Activated CD8-positive, alpha-beta memory T cell treated with anti-CD3 and anti-CD28 coated beads, Interleukin-2, amount 50 U/mL, for 48 hours (primary cell): Measurements from ENCODE around the gene EXOC3.

Source experiments
- DNase-seq: peaks from one replicate; pipeline ENCODE4 v3.0.0-alpha.2; 2020

The EXOC3 gene

DNA sequence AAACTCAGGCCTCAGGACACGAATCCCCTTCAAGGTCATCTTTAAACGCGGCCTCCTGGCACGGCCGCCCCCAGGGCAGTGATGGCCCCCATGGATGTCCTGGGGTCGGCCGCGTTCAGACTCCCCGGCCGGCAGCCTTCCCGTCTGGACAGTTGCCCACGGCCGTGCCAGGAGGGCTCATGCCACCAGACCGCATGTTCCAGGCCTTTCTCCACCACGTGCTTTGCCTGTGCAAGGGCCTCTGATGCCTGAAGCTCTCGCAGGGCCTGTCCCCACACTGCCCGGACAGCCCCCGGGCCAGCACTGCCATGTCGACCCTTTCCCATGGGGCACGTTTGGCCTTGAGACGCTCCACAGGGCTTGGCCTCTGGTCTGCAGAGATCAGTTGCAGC is 46.7 kb downstream of the EXOC3 start:
- no peak for DNase-seq

DNA sequence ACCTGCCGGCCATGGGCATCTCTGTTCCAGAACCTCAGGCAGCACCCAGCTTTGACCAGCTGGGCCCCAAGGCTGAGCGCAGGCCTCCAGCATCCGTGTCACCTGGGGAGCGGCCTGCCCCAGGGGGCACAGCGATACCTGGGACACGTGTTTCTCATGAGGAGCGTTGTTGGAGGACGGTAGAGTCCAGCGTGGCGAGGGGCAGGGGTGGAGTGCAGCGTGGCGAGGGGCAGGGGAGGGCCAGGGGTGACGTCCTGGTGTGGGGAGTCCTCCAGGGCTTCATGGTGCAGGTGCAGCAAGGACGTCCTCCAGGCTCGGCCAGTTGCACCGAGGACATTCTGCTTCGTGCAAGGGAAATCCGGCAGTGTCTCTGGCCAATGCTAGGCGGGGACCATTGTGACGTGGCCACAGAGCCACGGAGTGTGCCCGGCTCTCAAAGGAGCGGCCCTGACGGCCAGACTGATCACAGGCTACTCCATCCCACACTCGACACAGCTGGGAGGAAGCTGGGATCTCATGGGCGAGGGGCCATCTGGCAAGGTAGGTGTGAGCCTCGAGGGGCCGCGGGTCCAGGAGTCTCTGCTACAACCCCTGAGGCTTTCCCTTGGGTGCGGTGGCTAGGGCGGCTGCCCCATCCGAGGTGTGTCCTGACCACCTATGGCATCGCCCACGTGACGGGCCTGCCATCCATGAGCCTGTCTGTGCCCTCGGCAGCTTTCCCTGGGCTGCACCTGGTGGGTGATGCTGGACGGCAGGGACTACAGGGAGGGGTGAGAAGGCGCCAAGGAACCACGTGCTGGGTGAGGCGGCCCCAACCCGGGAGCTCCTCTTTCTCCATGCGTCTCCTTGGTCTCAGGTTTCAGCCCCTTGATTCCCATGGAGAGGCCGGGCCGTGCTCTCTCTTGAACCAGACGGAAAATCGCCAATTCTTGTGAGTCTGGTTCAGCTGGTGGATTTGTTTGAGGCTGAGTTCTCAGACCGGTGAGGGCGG is 47.4 kb downstream of the EXOC3 start:
- DNase-seq: no peak

DNA sequence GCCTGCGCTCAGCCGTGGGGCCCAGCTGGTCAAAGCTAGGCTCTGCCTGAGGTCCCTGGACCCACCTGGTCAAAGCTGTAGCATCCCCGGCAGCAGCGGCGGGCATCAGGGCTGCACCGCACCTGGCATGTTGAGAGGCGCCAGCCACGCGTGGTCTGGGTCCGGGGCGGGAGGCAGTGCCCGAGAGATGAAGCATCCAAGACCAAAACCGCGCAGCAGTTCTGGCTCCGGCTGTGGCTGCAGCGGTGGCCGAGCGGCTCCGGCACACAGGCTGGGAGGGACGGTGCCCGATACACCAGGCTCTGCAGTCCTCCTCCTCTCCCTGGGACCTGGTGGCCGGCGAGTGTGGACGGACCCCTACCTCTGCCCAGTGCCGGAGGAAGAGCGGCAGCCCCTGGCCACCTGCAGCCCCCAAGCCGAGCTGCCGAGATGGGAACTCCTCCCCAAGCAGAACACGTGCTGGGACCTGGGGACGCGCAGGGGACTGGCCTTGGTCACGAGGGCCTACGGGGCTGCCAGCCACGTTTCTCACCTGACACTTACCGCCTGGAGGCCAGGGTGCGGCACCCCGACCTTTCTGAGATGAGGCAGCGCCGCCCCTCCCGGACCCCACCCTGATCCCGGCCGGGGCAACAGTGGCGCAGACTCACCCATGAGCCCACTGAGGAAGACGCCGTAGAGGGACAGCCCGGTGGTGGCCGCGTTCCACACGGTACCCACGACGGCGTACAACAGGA is 48.3 kb downstream of the EXOC3 start:
- no peak for DNase-seq

DNA sequence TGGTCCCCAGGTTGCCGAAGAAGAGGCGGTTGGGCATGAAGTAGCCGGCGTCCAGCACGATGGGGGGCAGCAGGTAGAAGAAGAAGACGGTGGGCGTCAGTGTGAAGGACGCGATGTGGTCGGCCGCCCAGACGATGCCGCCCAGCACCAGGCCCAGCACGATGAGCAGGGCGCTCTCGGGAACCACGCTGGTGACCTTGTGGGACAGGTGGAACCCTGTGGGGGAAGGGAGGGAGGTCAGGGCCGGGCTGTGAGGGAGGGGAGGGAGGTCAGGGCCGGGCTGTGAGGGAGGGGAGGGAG is 48.8 kb downstream of the EXOC3 start:
- no peak for DNase-seq

DNA sequence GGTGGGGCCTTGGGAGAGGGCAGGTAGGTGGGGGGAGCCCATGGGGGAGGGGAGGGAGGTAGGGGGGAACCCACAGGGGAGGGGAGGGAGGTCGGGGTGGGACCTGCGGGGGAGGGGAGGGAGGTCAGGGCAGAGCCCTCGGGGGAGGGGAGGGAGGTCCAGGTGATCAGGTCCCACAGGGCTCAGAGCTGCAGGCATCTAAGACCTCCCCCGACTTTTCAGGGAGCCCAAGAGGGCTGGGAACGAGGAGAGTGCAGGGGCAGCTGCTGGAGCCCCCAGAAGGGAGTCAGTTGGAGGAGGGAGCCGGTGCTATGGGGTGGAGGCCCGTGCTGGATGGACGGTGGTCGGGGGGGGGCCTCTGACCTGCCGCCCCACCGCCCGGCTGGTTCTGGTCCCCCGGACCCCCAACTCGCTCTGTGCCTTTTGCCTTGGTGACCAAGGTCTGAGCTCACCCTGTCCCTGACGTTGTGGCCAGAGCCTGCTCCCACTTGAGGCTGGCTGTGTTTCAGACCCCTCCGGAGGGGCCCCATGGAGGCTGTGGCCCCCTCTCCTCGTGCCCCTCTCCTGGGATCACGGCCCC is 49.4 kb downstream of the EXOC3 start:
- DNase-seq: no peak

DNA sequence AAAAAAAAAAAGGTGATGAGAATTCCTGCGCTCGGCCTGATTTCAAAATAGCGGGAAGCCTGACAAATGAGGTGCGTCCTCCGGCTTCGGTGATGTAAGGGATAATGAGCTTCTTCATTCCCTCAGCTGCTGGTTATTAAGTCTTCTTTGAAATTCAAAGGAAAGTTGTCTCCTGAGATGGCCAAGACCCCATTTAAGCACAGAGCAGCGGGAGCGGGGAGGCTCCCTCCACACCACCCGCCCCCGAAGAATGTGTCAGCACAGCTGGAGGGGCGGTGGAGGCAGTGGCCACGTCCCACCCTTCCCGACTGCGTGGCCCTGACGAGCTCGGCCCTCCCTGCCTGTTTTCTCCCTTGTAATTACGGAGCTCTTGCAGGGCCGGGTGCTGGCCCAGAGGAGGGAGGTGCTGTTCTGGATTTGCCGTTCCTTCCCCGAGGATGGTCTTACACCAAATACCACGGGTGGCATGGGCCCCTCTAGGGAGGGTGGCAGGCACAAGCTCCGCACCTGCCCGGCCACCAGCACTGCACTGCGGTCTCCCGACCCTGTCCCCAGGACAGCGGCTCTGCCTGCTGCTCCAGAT is 50.2 kb downstream of the EXOC3 start:
- DNase-seq: no peak

DNA sequence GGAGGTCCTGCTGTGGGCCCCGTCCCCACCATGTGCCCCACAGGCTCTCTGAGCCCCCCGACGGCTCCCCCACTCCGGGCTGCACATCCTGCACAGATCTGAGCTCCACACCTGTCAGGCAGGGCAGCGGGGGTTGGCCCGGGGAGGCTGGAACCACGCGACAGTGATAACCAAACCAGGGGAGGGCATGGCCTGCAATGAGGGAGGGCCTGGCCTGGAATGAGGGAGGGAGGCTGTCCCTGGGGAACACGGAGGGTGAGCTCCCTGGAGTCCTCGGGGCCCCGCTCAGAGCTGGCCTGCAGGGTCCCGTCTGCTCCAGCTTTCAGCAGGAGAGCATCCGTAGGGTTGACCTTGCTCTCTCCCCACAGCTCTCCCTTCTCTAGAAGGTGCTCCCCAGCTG is 50.8 kb downstream of the EXOC3 start:
- no peak for DNase-seq

DNA sequence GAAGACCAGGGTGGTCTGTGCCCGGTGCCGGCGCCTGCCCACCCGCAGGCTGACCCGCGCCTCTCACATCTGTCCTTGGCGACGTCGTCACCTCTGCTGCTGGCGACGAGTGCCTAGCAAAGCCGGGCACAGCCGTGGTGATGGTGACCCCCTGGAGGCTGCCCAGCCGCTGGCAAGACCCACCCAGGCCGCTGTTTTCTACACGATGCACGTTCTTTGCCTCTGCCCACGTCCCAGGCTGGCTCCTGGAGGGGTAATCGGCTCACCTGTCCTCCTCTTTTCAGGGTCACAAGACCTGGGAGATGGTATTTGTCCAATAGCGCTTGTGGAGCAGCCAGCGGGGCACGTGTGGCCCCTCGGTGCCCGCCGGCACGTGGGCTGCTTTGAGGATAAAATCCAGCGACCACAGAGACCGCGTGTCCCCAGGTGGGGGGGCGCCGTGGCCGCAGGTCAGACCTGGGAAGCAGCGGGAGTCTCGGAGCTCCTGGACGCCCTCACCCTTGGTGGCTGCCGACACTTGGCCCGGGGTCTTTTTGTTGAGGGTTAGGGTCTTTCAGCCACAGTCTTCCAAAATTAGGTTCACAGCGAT is 51.8 kb downstream of the EXOC3 start:
- DNase-seq: no peak

DNA sequence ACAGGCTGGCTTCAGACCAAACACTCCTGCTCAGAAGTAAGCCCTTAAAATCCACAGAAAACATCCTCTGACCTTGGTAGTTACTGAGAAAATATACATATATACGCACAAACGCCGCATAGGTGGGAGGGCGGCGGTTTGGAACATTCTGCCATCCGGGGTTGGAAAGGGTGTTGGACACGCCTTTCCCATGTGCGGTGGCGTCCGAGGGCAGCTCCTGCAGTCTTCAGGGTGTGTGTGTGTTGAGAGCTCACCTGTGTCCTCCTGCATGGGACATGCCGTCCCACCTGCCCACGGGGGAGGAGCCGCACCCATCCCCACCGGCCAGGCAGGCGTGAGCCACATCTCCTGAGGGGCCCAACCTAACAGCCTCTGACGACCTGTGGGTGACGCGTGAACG is 53.1 kb downstream of the EXOC3 start:
- no peak for DNase-seq

DNA sequence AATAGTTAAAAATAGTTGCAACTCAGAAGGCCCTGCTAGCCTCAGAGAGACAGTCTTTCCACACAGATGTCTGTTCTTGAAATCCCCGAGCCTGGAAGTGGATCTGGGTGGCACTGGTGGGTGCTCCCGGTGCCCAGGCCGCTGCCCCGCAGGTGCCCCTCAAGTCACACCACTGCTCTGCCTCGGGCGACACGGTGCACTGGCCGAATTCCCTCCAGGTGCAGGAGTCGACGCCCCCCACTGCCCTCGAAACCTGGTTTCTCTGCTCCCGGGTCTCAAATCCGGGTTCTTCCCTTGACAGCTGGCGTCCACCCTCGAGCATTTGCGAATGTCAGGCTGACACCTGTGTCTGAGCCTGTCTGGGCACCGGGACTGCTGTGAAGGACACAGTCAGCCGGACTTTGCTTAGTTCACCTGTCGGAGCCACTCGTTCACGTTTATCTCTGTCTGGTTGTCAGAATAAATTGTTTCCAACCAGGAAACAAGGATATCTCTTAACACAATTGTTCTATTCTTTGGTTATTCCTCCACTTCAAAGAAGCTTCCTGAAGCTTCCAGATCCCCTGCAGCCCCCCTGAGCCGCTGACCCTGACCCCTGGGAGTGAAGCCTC is 54.2 kb downstream of the EXOC3 start:
- no peak for DNase-seq

DNA sequence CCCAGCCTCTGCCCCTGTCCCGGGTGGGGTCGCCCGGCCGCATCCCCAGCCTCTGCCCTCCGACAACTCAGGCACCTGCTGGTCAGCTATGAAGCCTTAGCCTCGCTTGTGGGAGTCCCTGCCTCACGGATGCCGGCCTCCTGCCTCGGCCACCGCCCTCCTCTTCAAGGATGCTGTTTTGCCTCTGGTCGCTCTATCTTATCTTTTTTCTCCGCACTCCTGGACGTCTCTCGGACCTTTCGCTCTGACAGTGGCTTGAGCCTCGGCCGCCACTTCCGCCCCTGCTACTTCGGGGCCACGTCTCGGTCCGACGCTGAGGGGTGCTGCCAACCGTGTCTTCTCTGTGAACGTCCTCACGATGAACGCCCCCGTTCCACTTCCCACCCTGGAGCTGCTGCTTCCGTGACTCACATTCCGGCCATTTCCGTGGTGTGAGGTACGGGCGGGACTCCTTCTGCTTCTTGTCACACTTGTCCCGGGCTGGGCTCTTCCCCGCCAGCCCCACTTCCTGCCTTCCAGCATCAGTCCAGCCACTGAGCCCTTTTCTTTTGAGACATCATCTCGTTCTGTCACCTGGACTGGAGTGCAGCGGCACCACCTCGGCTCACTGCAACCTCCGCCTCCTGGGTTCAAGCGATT is 55.0 kb downstream of the EXOC3 start:
- no peak for DNase-seq

DNA sequence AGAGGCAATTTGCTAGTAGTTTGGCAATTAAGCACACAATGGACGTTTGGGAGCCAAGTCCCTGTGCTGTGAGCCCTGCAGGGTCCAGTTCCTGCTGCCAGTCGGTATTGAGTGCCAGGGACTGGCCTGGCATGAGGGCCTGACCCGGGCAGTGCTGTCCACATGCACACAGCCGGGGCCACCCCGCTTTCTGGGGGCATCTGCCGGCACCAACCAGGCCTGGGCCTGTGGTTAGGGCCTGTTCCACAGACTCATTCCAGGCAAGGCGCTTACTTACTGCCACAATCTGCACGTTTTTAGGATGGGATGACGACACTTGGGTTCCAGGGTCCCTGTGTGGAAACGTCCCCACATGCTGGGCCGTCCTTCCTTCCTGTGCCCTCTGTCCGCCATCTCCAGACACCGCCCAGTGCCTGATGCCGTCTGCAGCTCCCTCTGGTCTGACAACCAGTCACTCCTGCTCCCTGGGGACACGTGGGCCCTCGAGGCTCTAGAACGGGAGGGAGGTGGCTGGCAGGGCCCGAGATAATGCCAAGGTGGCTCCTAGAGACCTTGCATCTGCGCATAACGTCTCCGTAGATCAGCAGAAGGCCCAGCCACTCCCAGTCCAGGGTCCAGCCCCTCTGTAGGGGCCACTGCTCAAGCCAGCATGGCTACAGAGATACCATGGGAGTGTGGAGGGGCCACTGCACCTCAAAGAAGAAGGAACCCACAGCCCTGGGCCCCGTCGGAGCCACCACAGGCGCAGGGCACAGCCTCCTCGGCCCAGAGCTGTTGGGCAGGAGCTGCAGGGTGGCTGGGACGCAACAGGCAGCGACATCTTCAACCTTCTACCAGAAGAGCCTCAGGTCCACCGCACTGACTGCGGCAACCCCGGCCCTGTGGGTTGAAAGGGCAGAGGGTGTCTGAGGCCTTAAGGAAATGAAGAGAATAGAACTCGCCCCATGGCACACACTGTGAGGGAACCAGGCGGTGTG is 56.5 kb downstream of the EXOC3 start:
- no peak for DNase-seq

DNA sequence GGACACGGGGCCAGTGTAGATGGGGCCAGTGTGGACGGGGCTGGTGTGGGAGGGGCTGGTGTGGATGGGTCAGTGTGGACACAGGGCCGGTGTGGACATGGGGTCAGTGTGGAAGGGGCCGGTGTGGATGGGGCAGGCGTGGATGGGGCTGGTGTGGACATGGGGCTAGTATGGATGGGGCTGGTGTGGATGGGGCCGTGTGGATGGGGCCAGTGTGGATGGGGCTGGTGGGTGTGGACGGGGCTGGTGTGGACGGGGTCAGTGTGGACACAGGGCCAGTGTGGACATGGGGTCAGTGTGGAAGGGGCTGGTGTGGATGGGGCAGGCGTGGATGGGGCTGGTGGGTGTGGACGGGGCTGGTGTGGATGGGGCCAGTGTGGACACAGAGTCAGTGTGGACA is 57.5 kb downstream of the EXOC3 start:
- DNase-seq: no peak

DNA sequence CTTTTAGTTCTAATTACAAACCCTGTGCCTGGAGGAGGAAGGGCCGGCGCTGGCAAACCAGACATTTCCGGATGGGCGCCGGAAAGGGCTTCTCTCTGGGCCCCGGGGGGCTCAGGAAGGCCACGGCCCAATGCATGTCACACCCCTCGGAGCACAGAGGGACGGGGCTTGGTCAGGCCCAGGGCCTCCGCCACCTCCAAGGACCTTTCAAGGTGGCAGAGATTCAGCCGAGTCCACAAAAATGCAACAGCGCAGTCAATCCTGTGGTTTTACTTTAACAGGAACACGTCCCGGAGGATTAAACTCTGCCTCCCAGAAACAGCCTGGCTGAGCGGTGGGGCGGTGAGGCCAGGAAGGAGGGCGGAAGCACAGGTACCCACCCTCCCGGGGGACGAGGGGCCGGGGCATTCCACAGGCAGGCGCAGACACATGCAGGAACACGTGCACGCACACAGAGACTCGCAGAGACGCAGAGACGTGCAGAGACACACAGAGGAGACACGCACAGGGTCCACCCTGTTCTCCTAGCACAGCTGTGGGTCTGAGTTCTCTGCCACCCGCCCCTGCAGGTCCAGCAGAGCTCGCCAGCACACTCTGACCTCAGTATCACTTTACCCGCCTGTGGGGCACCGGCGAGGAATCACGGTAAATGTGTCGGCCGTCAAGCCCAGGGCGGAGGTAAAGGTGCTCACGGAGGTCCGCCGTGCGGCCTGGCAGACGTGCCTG is 58.3 kb downstream of the EXOC3 start:
- DNase-seq: no peak

DNA sequence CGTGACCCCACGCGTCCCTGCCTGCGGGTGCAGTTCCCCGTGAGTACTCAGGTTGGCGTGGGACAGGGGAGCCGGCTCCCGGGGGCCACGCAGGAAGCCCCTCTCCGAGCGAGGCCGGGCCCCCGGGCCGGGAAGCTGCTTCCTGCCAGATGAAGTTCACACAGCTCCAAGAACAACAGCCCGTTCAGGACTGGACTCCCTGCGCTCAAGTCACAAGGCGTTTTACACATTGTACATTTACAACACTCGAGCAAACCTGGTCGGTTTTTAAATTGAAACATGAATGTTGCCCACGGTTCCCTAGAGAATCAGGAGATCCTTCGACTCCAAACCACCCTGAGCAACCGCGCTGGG is 58.8 kb downstream of the EXOC3 start:
- no peak for DNase-seq

DNA sequence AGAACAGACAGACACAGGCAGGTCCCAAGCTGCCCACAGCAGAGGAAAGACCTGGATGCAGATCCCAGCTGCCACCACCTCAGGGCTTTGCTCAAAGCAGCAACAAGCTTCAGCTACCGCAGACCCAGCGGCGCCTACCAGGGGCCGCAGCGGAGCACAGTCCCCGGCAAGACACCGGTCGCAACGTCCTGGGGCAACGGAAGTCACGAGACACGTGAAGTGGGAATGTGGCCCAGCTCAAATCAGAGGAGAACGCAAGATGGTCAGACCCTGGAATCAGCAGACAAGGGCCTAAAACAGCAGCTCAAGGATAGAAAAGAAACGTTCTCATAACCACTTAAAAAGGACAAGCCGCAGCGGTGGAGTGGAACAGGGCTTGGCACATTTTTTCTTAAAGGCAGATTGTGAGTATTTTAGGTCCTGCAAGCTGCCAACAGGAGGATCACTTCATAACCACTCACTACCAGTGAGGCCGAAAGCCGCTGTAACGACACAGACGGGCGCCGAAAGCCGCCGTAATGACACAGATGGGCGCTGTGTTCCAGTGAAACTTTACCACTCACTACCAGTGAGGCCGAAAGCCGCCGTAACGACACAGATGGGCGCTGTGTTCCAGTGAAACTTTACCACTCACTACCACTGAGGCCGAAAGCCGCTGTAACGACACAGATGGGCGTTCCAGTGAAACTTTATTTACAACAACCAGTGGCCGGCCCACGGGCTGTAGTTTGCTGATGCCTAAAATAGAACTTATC is 59.5 kb downstream of the EXOC3 start:
- no peak for DNase-seq

DNA sequence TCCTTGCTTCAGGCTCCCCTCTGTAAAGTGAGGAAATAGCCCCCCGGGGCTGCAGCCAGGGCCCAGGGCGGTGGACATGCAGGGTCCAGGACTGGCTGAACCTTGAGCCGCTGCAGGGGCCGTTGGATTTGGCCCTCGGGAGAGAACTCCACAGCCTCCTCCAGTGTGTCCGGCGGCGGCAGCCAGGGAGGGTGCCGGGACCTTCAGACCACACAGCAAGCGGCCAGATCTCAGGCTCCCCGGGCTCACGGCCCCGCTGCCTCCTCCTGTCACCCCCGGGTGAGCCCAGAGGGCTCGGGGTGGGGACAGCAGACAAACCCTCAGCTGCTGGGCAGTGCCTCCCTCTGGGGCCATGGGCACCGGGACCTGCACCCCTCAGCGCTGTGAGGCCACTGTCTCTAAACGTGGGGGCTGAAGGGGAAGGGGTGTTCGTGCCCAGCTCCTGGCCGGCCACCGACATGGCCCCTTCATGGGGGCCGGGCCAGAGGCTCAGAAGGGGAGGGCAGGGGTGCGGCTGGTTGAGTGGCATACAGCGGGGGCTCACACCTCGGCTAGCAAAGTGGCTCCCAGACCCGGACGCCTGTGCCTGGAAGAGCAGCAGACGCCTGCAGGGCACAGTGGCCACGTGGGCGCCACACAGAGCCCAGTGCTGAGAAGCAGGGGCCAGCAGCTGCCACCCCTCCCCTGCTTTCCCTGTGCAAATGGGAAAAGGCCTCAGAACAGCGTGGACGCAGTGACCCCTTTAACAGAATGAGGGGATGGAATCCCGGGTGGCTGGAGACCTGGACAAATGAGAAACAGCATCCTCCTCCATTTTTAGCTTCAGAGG is 61.6 kb downstream of the EXOC3 start:
- no peak for DNase-seq

DNA sequence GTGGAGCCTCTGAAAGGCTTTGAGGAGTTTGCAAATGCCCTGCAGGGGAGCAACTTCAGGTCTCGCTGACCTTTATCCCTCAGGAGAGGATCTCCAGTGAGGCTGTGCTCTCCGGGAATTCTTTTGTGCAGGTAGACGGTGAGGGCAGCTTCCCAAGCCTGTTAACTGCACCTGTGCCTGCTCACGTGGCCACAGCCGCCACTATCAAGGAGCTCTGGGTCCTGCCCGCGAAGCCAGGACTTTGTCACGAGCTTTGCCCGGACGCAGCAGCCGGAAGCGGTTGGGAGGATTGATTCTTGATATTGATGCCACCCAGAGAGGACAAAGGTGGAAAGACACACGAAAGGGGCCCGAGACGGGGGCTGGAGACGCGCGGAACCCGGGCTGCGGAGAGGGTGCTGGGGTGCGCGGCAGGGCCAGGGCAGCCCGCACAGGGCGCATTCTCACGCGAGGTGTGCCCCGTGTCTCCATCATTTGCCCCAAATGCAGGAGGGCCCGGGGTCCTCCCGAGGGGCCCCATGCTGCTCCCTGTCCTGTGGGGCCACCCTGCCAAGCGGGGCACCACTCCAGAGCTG is 63.1 kb downstream of the EXOC3 start:
- no peak for DNase-seq
